ENCODE data around the gene KCNIP3.

The KCNIP3 gene

GRCh38 chr2:95283562-95283961 is 13.6 kb upstream of the KCNIP3 start:
- H3K27ac ChIP-seq (ENCODE audit: low read length), result no peak overlapping the region
- no peaks in the 10 kb centered on the region for H3K36me3 ChIP-seq (ENCODE audit: control insufficient read depth in 2 of 2, insufficient read depth in 2 of 2, low read length in 2 of 2)
- no peaks in the 10 kb centered on the region for H3K27me3 ChIP-seq (ENCODE audit: control insufficient read depth in 1 of 2, insufficient read depth in 2 of 2, low read length in 2 of 2)
- no peak overlapping the region for H3K4me3 ChIP-seq (ENCODE audit: low read length in 2 of 2)
- H3K4me1 ChIP-seq (ENCODE audit: control insufficient read depth, insufficient read depth, low read length), result no peaks in the 10 kb centered on the region
- H3K9me3 ChIP-seq (ENCODE audit: control insufficient read depth in 2 of 2, low read length in 2 of 2), result no peaks in the 10 kb centered on the region
- H3K9ac ChIP-seq (ENCODE audit: low read length in 2 of 2), result no peak overlapping the region

DNA sequence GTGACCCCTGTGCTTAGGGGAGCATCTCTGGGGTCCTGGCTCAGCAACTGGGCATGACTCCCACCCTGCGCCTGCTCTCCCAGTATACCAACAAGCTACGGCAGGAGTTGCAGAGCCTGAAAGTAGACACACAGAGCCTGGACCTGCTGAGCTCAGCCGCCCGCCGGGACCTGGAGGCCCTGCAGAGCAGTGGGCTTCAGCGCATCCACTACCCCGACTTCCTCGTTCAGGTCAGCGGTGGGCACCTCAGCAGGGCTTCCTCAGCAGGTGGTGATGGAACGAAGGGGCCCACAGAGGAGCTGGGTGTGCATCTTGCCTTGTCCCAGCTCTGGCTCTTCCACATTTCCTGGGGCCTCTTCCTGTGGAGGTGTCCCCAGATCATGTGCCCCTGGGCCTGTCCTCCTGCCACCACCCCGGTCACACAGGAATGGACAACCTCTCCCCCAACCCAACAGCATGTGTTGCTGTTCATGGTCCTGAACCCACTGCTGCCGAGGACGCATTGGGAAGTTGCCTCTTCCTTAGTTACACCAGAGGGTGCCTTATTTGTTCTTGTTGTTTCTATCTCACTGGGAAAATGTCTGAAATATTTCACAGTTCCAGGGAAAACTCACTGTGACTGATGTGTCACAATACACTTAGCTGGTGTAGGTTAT is 12.1 kb upstream of the KCNIP3 start:
- H3K36me3 ChIP-seq (ENCODE audit: control insufficient read depth in 2 of 2, insufficient read depth in 2 of 2, low read length in 2 of 2), result no peaks in the 10 kb centered on the region
- no peak overlapping the region for H3K9ac ChIP-seq (ENCODE audit: low read length in 2 of 2)
- no peak overlapping the region for H3K27ac ChIP-seq (ENCODE audit: low read length)
- H3K4me1 ChIP-seq (ENCODE audit: control insufficient read depth, insufficient read depth, low read length), result no peaks in the 10 kb centered on the region
- no peaks in the 10 kb centered on the region for H3K27me3 ChIP-seq (ENCODE audit: control insufficient read depth in 1 of 2, insufficient read depth in 2 of 2, low read length in 2 of 2)
- no peaks in the 10 kb centered on the region for H3K9me3 ChIP-seq (ENCODE audit: control insufficient read depth in 2 of 2, low read length in 2 of 2)
- no peak overlapping the region for H3K4me3 ChIP-seq (ENCODE audit: low read length in 2 of 2)

DNA sequence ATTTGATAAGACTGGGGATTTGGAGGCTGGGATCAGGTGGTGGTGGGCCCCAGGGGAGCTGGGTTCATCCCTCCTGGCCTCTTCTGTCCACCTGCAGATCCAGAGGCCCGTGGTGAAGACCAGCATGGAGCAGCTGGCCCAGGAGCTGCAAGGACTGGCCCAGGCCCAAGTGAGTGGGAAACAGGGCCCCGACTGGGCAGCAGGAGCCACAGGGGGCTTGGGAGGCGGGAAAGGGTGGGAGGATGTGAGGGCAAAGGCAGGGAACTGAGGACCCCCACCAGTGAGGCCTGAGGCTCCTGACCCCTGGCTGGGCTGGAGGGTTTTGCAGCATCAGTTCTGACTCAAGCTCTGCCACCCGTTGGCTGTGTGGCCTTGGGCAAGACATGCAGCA is 11.6 kb upstream of the KCNIP3 start:
- no peaks in the 10 kb centered on the region for H3K36me3 ChIP-seq (ENCODE audit: control insufficient read depth in 2 of 2, insufficient read depth in 2 of 2, low read length in 2 of 2)
- H3K9ac ChIP-seq (ENCODE audit: low read length in 2 of 2), result no peak overlapping the region
- H3K27ac ChIP-seq (ENCODE audit: low read length), result no peak overlapping the region
- no peak overlapping the region for H3K4me3 ChIP-seq (ENCODE audit: low read length in 2 of 2)
- peaks cover 0 to 3% of the 10 kb centered on the region in 2 donors for H3K9me3 ChIP-seq (ENCODE audit: control insufficient read depth in 2 of 2, low read length in 2 of 2)
- no peaks in the 10 kb centered on the region for H3K4me1 ChIP-seq (ENCODE audit: control insufficient read depth, insufficient read depth, low read length)
- H3K27me3 ChIP-seq (ENCODE audit: control insufficient read depth in 1 of 2, insufficient read depth in 2 of 2, low read length in 2 of 2), result no peaks in the 10 kb centered on the region

DNA sequence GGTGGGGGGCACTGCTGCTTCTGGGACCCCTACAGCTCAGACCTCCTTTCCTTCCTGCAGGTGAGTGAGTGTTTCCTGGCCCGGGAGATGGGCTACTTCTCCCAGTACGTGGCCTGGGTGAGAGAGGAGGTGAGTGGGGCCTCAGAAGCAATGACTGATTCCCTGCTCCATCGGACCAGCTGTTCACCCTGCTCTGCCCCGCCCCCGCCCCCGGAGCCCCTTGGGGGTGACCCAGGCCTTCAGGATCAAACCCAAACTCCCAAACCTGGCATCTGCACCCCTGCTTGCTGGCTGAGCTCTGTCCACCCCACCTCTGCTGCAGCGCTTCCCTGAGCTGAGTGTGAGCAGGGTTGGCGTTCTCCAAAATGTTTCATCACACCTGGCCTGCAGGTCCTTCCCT is 9.8 kb upstream of the KCNIP3 start:
- H3K36me3 ChIP-seq (ENCODE audit: control insufficient read depth in 2 of 2, insufficient read depth in 2 of 2, low read length in 2 of 2), result no peaks in the 10 kb centered on the region
- H3K9me3 ChIP-seq (ENCODE audit: control insufficient read depth in 2 of 2, low read length in 2 of 2), result peaks cover 4 to 11% of the 10 kb centered on the region in 2 donors
- no peaks in the 10 kb centered on the region for H3K27me3 ChIP-seq (ENCODE audit: control insufficient read depth in 1 of 2, insufficient read depth in 2 of 2, low read length in 2 of 2)
- no peaks in the 10 kb centered on the region for H3K4me1 ChIP-seq (ENCODE audit: control insufficient read depth, insufficient read depth, low read length)
- no peak overlapping the region for H3K9ac ChIP-seq (ENCODE audit: low read length in 2 of 2)
- no peak overlapping the region for H3K27ac ChIP-seq (ENCODE audit: low read length)
- no peak overlapping the region for H3K4me3 ChIP-seq (ENCODE audit: low read length in 2 of 2)

DNA sequence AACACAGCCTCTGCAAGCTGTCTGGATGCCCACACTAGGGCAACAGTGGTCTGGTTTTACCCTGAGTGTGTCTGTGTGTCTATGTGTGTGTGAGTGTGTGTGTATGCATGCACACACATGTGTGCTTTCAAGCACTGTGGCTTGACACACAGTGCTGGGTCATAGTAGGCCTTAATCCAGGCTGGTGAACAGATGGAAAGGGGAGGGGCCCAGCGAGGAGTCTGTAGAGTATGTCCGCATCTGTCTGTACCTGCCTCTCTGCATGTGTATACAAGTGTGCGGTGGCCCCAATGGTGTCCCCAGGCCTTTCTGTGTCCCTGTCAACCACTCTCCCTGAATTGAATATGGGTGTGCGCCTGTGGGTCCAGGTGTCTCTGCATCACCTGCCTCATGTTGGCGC is 9.3 kb upstream of the KCNIP3 start:
- H3K4me1 ChIP-seq (ENCODE audit: control insufficient read depth, insufficient read depth, low read length), result no peaks in the 10 kb centered on the region
- H3K27me3 ChIP-seq (ENCODE audit: control insufficient read depth in 1 of 2, insufficient read depth in 2 of 2, low read length in 2 of 2), result no peaks in the 10 kb centered on the region
- no peak overlapping the region for H3K4me3 ChIP-seq (ENCODE audit: low read length in 2 of 2)
- no peak overlapping the region for H3K9ac ChIP-seq (ENCODE audit: low read length in 2 of 2)
- no peak overlapping the region for H3K27ac ChIP-seq (ENCODE audit: low read length)
- no peaks in the 10 kb centered on the region for H3K36me3 ChIP-seq (ENCODE audit: control insufficient read depth in 2 of 2, insufficient read depth in 2 of 2, low read length in 2 of 2)
- peaks cover 4 to 11% of the 10 kb centered on the region in 2 donors for H3K9me3 ChIP-seq (ENCODE audit: control insufficient read depth in 2 of 2, low read length in 2 of 2)

GRCh38 chr2:95289253-95289652 is 7.9 kb upstream of the KCNIP3 start:
- H3K4me3 ChIP-seq (ENCODE audit: low read length in 2 of 2), result no peak overlapping the region
- no peaks in the 10 kb centered on the region for H3K27me3 ChIP-seq (ENCODE audit: control insufficient read depth in 1 of 2, insufficient read depth in 2 of 2, low read length in 2 of 2)
- no peak overlapping the region for H3K27ac ChIP-seq (ENCODE audit: low read length)
- no peaks in the 10 kb centered on the region for H3K4me1 ChIP-seq (ENCODE audit: control insufficient read depth, insufficient read depth, low read length)
- no peak overlapping the region for H3K9ac ChIP-seq (ENCODE audit: low read length in 2 of 2)
- H3K9me3 ChIP-seq (ENCODE audit: control insufficient read depth in 2 of 2, low read length in 2 of 2), result peaks cover 4 to 11% of the 10 kb centered on the region in 2 donors
- no peaks in the 10 kb centered on the region for H3K36me3 ChIP-seq (ENCODE audit: control insufficient read depth in 2 of 2, insufficient read depth in 2 of 2, low read length in 2 of 2)

- no peaks in the 10 kb centered on the region for H3K4me1 ChIP-seq (ENCODE audit: control insufficient read depth, insufficient read depth, low read length)
- no peaks in the 10 kb centered on the region for H3K36me3 ChIP-seq (ENCODE audit: control insufficient read depth in 2 of 2, insufficient read depth in 2 of 2, low read length in 2 of 2)
- no peak overlapping the region for H3K27ac ChIP-seq (ENCODE audit: low read length)
- H3K9me3 ChIP-seq (ENCODE audit: control insufficient read depth in 2 of 2, low read length in 2 of 2), result peaks cover 4 to 11% of the 10 kb centered on the region in 2 donors
- no peaks in the 10 kb centered on the region for H3K27me3 ChIP-seq (ENCODE audit: control insufficient read depth in 1 of 2, insufficient read depth in 2 of 2, low read length in 2 of 2)
- H3K9ac ChIP-seq (ENCODE audit: low read length in 2 of 2), result no peak overlapping the region
- H3K4me3 ChIP-seq (ENCODE audit: low read length in 2 of 2), result no peak overlapping the region
These were observed 5.9 kb upstream of the KCNIP3 start for GRCh38 chr2:95291222-95291621.

- H3K27me3 ChIP-seq (ENCODE audit: control insufficient read depth in 1 of 2, insufficient read depth in 2 of 2, low read length in 2 of 2), result no peaks in the 10 kb centered on the region
- H3K4me1 ChIP-seq (ENCODE audit: control insufficient read depth, insufficient read depth, low read length), result peaks cover 2% of the 10 kb centered on the region
- H3K4me3 ChIP-seq (ENCODE audit: low read length in 2 of 2), result no peak overlapping the region
- H3K27ac ChIP-seq (ENCODE audit: low read length), result no peak overlapping the region
- no peak overlapping the region for H3K9ac ChIP-seq (ENCODE audit: low read length in 2 of 2)
- H3K9me3 ChIP-seq (ENCODE audit: control insufficient read depth in 2 of 2, low read length in 2 of 2), result peaks cover 4 to 11% of the 10 kb centered on the region in 2 donors
- H3K36me3 ChIP-seq (ENCODE audit: control insufficient read depth in 2 of 2, insufficient read depth in 2 of 2, low read length in 2 of 2), result no peaks in the 10 kb centered on the region
These were observed 4.4 kb upstream of the KCNIP3 start for GRCh38 chr2:95292623-95293260.

DNA sequence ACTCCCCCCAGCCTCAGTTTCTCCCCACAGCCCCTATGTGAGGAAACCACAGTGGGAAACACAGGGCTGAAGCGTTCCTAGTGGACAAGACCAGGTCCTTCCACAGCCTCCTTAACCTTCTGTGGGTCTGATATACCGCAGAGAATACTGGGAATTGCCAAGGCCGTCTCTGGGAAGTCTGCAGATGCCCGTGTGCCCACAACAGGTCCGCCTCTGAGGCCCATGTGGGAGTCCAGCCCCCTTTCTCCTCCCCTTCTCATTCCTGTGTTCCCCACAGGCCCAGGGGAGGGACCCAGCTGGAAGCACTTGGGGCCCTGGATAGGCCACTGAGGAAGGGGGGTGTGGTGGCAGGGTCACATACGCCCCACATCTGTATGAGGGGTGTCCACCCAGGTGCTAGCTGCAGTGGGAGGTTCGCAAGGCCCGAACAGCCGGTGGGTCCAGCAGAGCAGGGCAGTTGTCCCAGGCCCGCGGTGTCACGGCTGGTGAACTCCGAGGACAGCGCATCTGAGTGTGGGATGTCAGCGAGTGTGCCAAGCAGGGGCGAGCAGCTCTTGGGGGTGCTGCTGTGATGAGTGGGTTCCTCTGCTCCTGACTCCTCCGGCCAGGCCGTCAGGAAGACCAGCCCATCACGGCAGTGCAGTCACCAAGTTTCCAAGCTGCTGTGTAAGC is 2.4 kb upstream of the KCNIP3 start:
- Histone ChIP-seq H3K9me3 (ENCODE audit: control insufficient read depth in 2 of 2, low read length in 2 of 2) (peaks cover 4 to 11% of the 10 kb centered on the region in 2 donors), H3K4me3 (ENCODE audit: low read length in 2 of 2) (no peak overlapping the region), H3K9ac (ENCODE audit: low read length in 2 of 2) (no peak overlapping the region), H3K27me3 (ENCODE audit: control insufficient read depth in 1 of 2, insufficient read depth in 2 of 2, low read length in 2 of 2) (peaks cover 0 to 6% of the 10 kb centered on the region in 2 donors), H3K27ac (ENCODE audit: low read length) (no peak overlapping the region), H3K4me1 (ENCODE audit: control insufficient read depth, insufficient read depth, low read length) (peaks cover 2% of the 10 kb centered on the region), H3K36me3 (ENCODE audit: control insufficient read depth in 2 of 2, insufficient read depth in 2 of 2, low read length in 2 of 2) (no peaks in the 10 kb centered on the region)

GRCh38 chr2:95295376-95295775 is 1.8 kb upstream of the KCNIP3 start:
- Histone ChIP-seq H3K9me3 (ENCODE audit: control insufficient read depth in 2 of 2, low read length in 2 of 2) (peaks cover 4 to 9% of the 10 kb centered on the region in 2 donors), H3K4me1 (ENCODE audit: control insufficient read depth, insufficient read depth, low read length) (peaks cover 2% of the 10 kb centered on the region), H3K27ac (ENCODE audit: low read length) (no peak overlapping the region), H3K4me3 (ENCODE audit: low read length in 2 of 2) (no peak overlapping the region), H3K27me3 (ENCODE audit: control insufficient read depth in 1 of 2, insufficient read depth in 2 of 2, low read length in 2 of 2) (peaks cover 0 to 6% of the 10 kb centered on the region in 2 donors), H3K9ac (ENCODE audit: low read length in 2 of 2) (no peak overlapping the region), H3K36me3 (ENCODE audit: control insufficient read depth in 2 of 2, insufficient read depth in 2 of 2, low read length in 2 of 2) (no peaks in the 10 kb centered on the region)

DNA sequence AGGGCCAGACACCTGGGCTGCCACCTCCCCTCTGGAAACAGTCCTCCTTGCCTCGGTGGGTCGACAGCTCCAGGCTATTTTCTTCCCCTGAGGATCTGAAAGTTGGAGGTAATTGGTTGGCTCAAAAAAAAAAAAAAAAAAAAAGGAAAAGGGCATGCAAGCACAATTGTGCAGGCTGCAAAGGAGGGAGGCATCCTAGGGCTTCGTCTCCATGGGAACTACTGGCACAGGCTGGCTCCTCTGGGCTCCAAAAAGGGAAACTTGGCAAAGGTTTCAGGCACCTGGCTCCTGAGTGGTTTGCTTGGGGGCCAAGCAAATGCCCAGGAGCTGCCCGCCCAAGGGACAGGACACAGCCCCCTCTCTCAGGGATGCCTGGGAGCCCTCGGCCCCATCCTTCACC is 1.1 kb upstream of the KCNIP3 start:
- Histone ChIP-seq H3K4me3 (ENCODE audit: low read length in 2 of 2) (no peak overlapping the region), H3K4me1 (ENCODE audit: control insufficient read depth, insufficient read depth, low read length) (peaks cover 2% of the 10 kb centered on the region), H3K36me3 (ENCODE audit: control insufficient read depth in 2 of 2, insufficient read depth in 2 of 2, low read length in 2 of 2) (no peaks in the 10 kb centered on the region), H3K27ac (ENCODE audit: low read length) (no peak overlapping the region), H3K9ac (ENCODE audit: low read length in 2 of 2) (no peak overlapping the region), H3K9me3 (ENCODE audit: control insufficient read depth in 2 of 2, low read length in 2 of 2) (peaks cover 4 to 7% of the 10 kb centered on the region in 2 donors), H3K27me3 (ENCODE audit: control insufficient read depth in 1 of 2, insufficient read depth in 2 of 2, low read length in 2 of 2) (peaks cover 0 to 6% of the 10 kb centered on the region in 2 donors)
